HepG2 (cell line): ENCODE data around the gene PFKFB2. TPM values are rescaled to one million over a fixed set of nuclear protein-coding genes. Genes with fewer than 3 reads are reported as not detected.

ENCODE experiments used
- EP300 ChIP-seq, 3 experiments: sonication (generic) in 1 of 3; formaldehyde crosslinking in 1 of 3; IDR thresholded peaks; 2 replicates each; pipeline versions ENCODE4 v1.5.1 to v1.6.1; 2011 to 2020; ENCODE audit warnings: low read depth in 2 of 3, low read length in 2 of 3, borderline replicate concordance in 1 of 3, improper control_type of control experiment in 1 of 3, mild to moderate bottlenecking in 1 of 3, missing genetic modification reagents in 1 of 3, moderate library complexity in 1 of 3
- KLF13 ChIP-seq: sonication (generic); formaldehyde crosslinking; IDR thresholded peaks from 2 replicates; pipeline ENCODE4 v1.4.0; 2020; ENCODE audit warnings: mild to moderate bottlenecking, missing genetic modification reagents
- KMT2B ChIP-seq: IDR thresholded peaks from 2 replicates; pipeline ENCODE4 v1.6.1; 2016; ENCODE audit warnings: missing genetic modification reagents, missing compliant biosample characterization
- MAFK ChIP-seq, 2 experiments: IDR thresholded peaks in 1 of 2; conservative IDR thresholded peaks in 1 of 2; 2 replicates each; pipeline ENCODE4 v1.6.1; 2011; ENCODE audit warnings: improper control_type of control experiment in 2 of 2, low read length in 2 of 2
- MED1 ChIP-seq: sonication (generic); formaldehyde crosslinking; IDR thresholded peaks from 2 replicates; pipeline ENCODE4 v1.4.0; 2020; ENCODE audit warnings: missing genetic modification reagents
- MEF2D ChIP-seq: sonication (generic); formaldehyde crosslinking; IDR thresholded peaks from 2 replicates; pipeline ENCODE4 v1.5.1; 2020; ENCODE audit warnings: mild to moderate bottlenecking, missing genetic modification reagents
- MXD1 ChIP-seq: sonication (generic); formaldehyde crosslinking; IDR thresholded peaks from 2 replicates; pipeline ENCODE4 v1.4.0; 2020; ENCODE audit warnings: mild to moderate bottlenecking, missing genetic modification reagents
- MYNN ChIP-seq: sonication (generic); formaldehyde crosslinking; IDR thresholded peaks from 2 replicates; pipeline ENCODE4 v1.4.0; 2020; ENCODE audit warnings: mild to moderate bottlenecking, low read depth, missing genetic modification reagents
- NR2C2 ChIP-seq: sonication (generic); formaldehyde crosslinking; IDR thresholded peaks from 2 replicates; pipeline ENCODE4 v1.4.0; 2020; ENCODE audit warnings: missing genetic modification reagents, mild to moderate bottlenecking, moderate library complexity, borderline replicate concordance
- RXRB ChIP-seq: IDR thresholded peaks from 2 replicates; pipeline ENCODE4 v1.6.1; 2016; ENCODE audit warnings: borderline replicate concordance, missing genetic modification reagents, missing compliant biosample characterization
- SALL2 ChIP-seq: sonication (generic); formaldehyde crosslinking; IDR thresholded peaks from 2 replicates; pipeline ENCODE4 v1.8.1; 2023; ENCODE audit warnings: mild to moderate bottlenecking, missing genetic modification reagents, inconsistent platforms
- SPEN ChIP-seq: sonication (generic); formaldehyde crosslinking; IDR thresholded peaks from 2 replicates; pipeline ENCODE4 v1.5.1; 2020; ENCODE audit warnings: low read depth, mild to moderate bottlenecking, missing genetic modification reagents
- SRY ChIP-seq: sonication (generic); formaldehyde crosslinking; IDR thresholded peaks from 2 replicates; pipeline ENCODE4 v1.8.0; 2022; ENCODE audit warnings: mild to moderate bottlenecking, missing genetic modification reagents
- ZNF280B ChIP-seq: sonication (generic); formaldehyde crosslinking; IDR thresholded peaks from 2 replicates; pipeline ENCODE4 v1.5.0; 2020; ENCODE audit warnings: missing genetic modification reagents, mild to moderate bottlenecking, borderline replicate concordance
- ZNF30 ChIP-seq: sonication (generic); formaldehyde crosslinking; IDR thresholded peaks from 2 replicates; pipeline ENCODE4 v1.5.0; 2020; ENCODE audit warnings: mild to moderate bottlenecking, missing genetic modification reagents
- ZNF337 ChIP-seq: sonication (generic); formaldehyde crosslinking; IDR thresholded peaks from 2 replicates; pipeline ENCODE4 v1.5.1; 2020; ENCODE audit warnings: missing genetic modification reagents, low read depth, mild to moderate bottlenecking, borderline replicate concordance
- ZNF672 ChIP-seq: sonication (generic); formaldehyde crosslinking; IDR thresholded peaks from 2 replicates; pipeline ENCODE4 v1.8.1; 2022; ENCODE audit warnings: missing genetic modification reagents
- ZNF691 ChIP-seq: sonication (generic); formaldehyde crosslinking; IDR thresholded peaks from 2 replicates; pipeline ENCODE4 v1.4.0; 2020; ENCODE audit warnings: missing genetic modification reagents, low read depth, mild to moderate bottlenecking, borderline replicate concordance
- ZSCAN31 ChIP-seq: sonication (generic); formaldehyde crosslinking; IDR thresholded peaks from 2 replicates; pipeline ENCODE4 v1.5.0; 2020; ENCODE audit warnings: low read depth, mild to moderate bottlenecking, missing genetic modification reagents
- polyA plus RNA-seq, 8 experiments: library from polyadenylated mRNA; depleted of rRNA in 3 of 8; stranded (reverse) in 7 of 8; unstranded in 1 of 8; fragments of >200 nt; fragmentation: Illumina TruSeq in 4 of 8; extraction: Trizol in 4 of 8; gene quantifications; 2 replicates each; pipeline versions ENCODE4 v1.2.1 to v1.2.3, GENCODE V29; 2011 to 2016; ENCODE audit warnings: low read depth in 4 of 8, missing spikeins in 1 of 8, mixed read lengths in 1 of 8; ENCODE audit not compliant: insufficient read depth in 1 of 8
- total RNA-seq, 5 experiments: library from RNA; depleted of rRNA; stranded (reverse); fragments of >200 nt; fragmentation: Illumina TruSeq; extraction: Trizol; gene quantifications; 2 replicates each; pipeline ENCODE4 v1.2.3, GENCODE V29; 2016; ENCODE audit warnings: low read depth in 1 of 5
- TF ChIP-seq, protein P1 (sequence below): sonication (generic); formaldehyde crosslinking; IDR thresholded peaks from 2 replicates; pipeline ENCODE4 v1.4.0; 2020; ENCODE audit warnings: missing genetic modification reagents, borderline replicate concordance
- TF ChIP-seq, protein P2 (sequence below): IDR thresholded peaks from 2 replicates; pipeline ENCODE4 v1.6.1; 2016; ENCODE audit warnings: low read depth, borderline replicate concordance

Gene PFKFB2
- total and polyA plus RNA-seq, 2 of the 13 experiments (the other 11 are each of a cell fraction or from before 2014, with no cell fraction given), result 4.6 to 10.6 TPM

DNA sequence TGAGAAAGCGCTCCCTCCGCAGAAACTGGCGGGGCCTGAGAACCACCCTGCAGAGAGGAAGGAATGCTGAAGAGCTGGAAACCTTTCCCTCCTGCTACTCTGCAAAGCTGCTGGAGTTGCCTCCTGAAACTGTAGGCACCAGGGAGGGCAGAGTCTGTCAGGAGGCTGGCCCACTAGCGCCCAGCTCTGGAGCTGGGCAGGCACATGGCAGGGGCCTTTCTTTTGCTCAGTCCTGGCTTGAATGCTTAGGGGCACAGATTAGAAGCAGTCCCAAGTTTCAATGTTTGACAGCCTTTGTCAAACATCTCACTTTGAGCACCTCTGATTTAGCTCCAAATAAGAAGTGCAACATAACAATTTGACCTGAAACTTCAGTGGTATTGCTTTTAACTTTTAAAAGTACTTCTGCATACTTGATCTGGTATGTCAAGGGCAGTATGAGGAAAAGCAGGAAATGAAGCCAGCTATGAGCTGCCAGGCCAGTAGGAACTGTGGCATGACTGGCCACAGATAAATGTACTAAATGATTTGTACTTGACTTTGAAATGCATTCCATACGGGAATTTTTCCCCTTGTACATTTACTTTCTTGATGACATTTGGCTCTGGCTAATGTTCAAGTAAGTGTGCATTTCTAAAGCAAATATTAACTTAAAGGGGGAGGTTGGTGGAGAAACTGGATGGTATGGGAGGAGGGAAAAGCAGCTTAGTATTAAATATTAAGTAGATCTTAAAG is 27.8 kb upstream of the PFKFB2 start (continued):
- TF ChIP-seq SALL2 (no peak), ZNF691 (CRISPR knock-in tag) (no peak), MED1 (CRISPR knock-in tag) (peak; percentile 63; the same call in 1 of the 2 replicates), SRY (CRISPR knock-in tag) (no peak), SPEN (CRISPR knock-in tag) (no peak), ZNF672 (no peak), ZNF337 (CRISPR knock-in tag) (no peak), EP300 (IDR thresholded peaks at IDR 0.05; ENCODE audit: low read depth in 2 of 2, low read length in 2 of 2) (peak in 1 of 2 experiments; percentile 67; a peak in 2 of 4 replicates), EP300 (CRISPR knock-in tag; IDR thresholded peaks at IDR 0.05; ENCODE audit: borderline replicate concordance) (peak; percentile 28; the same call in 1 of the 2 replicates), KLF13 (CRISPR knock-in tag) (no peak), KMT2B (CRISPR knock-in tag) (no peak), ZNF280B (CRISPR knock-in tag) (no peak), NR2C2 (no peak), MYNN (CRISPR knock-in tag) (no peak), MAFK (conservative IDR thresholded peaks at IDR 0.05 in 1 of 2, IDR thresholded peaks at IDR 0.05 in 1 of 2; ENCODE audit: low read length in 2 of 2) (no peak), MXD1 (CRISPR knock-in tag) (no peak), ZNF30 (CRISPR knock-in tag) (no peak), ZSCAN31 (CRISPR knock-in tag) (no peak), RXRB (CRISPR knock-in tag) (peak; percentile 77), MEF2D (0 out of 2 replicates have a peak, but pooled peaks have one; percentile 35)
- TF ChIP-seq, protein P1, sequence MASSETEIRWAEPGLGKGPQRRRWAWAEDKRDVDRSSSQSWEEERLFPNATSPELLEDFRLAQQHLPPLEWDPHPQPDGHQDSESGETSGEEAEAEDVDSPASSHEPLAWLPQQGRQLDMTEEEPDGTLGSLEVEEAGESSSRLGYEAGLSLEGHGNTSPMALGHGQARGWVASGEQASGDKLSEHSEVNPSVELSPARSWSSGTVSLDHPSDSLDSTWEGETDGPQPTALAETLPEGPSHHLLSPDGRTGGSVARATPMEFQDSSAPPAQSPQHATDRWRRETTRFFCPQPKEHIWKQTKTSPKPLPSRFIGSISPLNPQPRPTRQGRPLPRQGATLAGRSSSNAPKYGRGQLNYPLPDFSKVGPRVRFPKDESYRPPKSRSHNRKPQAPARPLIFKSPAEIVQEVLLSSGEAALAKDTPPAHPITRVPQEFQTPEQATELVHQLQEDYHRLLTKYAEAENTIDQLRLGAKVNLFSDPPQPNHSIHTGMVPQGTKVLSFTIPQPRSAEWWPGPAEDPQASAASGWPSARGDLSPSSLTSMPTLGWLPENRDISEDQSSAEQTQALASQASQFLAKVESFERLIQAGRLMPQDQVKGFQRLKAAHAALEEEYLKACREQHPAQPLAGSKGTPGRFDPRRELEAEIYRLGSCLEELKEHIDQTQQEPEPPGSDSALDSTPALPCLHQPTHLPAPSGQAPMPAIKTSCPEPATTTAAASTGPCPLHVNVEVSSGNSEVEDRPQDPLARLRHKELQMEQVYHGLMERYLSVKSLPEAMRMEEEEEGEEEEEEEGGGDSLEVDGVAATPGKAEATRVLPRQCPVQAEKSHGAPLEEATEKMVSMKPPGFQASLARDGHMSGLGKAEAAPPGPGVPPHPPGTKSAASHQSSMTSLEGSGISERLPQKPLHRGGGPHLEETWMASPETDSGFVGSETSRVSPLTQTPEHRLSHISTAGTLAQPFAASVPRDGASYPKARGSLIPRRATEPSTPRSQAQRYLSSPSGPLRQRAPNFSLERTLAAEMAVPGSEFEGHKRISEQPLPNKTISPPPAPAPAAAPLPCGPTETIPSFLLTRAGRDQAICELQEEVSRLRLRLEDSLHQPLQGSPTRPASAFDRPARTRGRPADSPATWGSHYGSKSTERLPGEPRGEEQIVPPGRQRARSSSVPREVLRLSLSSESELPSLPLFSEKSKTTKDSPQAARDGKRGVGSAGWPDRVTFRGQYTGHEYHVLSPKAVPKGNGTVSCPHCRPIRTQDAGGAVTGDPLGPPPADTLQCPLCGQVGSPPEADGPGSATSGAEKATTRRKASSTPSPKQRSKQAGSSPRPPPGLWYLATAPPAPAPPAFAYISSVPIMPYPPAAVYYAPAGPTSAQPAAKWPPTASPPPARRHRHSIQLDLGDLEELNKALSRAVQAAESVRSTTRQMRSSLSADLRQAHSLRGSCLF (CRISPR knock-in tag), result no peak
- TF ChIP-seq, protein P2, sequence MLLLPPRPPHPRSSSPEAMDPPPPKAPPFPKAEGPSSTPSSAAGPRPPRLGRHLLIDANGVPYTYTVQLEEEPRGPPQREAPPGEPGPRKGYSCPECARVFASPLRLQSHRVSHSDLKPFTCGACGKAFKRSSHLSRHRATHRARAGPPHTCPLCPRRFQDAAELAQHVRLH (CRISPR knock-in tag), result no peak
